Measurements from ENCODE around the gene MAOB.
"Not testable (repeated sequence)": the region's sequence is repeated elsewhere in the genome, so short reads cannot be mapped to it uniquely, and the experiment has no call there.

MAOB gene

DNA sequence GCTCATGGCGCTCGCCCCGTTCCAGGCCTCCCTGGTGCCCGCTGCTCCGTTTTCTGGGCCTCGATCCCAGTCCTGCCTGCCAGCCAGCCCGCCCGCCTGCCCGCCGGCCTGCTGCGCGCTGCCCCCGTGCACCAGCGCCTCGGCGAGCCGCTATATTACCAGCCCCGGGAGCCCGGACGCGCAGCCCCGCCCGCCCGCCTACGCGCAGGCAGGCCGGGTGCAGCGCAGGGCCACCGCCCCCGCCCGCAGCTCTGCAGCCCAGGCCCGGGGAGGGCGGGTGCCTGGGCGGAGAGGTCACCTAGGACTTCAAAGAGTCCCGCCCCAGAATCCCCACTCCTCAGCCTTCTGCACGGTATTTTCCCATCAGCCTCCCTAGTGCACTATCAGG, at the start of gene MAOB:
TSS of gene MAOB (minus strand) at position 157 of the 388 bp plus-strand sequence. CDS start at position 6, 151 bp downstream.
- no peak for DNase-seq (ENCODE audit: low read depth in 2 of 2, low spot score in 1 of 2)

DNA sequence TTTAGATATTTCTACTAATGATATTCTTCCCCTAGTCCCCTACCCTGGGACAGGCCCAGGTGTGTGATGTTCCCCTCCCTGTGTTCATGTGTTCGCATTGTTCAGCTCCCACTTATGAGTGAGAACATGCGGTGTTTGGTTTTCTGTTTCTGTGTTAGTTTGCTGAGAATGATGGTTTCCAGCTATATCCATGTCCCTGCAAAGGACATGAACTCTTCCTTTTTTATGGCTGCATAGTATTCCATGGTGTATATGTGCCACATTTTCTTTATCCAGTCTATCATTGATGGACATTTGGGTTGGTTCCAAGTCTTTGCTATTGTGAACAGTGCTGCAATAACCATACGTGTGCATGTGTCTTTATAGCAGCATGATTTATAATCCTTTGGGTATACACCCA, 39.8 kb upstream of the MAOB start:
- not testable (repeated sequence) for DNase-seq (ENCODE audit: low read depth in 2 of 2, low spot score in 1 of 2)

DNA sequence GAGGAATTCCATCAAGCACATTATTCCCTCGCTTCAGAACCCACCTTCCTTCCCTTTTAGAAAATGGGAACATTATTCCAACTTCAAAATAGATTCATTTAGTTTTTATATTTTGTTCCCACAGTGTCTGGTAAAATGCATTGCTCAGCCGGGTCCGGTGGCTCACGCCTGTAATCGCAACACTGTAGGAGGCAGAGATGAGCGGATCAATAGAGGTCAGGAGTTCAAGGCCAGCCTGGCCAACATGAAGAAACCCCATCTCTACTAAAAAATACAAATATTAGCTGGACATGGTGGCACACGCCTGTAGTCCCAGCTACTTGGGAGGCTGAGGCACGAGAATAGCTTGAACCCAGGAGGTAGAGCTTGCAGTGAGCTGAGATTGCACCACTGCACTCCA, 28.5 kb upstream of the MAOB start:
- DNase-seq (ENCODE audit: low read depth in 2 of 2, low spot score in 1 of 2), result not testable (repeated sequence)

DNA sequence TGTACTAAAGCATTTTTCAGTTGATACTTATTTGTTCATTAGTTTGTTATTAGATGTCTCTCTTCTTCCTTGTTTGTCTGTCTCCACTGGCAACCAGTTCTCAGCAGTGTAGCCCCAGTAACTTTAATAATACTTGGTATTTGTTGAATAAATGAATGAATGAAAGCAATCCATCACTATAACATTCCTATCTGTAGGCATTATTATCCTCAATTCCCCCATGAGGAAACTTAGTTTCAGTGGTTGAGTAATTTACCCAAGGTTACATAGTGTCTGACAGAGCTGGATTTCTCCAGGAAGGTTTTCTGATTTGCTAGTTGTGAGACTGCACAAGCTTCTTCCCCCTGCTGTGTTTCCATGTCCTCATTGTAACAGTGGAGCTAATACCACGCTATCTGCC, 27.8 kb upstream of the MAOB start:
- DNase-seq (ENCODE audit: low read depth in 2 of 2, low spot score in 1 of 2), result no peak

DNA sequence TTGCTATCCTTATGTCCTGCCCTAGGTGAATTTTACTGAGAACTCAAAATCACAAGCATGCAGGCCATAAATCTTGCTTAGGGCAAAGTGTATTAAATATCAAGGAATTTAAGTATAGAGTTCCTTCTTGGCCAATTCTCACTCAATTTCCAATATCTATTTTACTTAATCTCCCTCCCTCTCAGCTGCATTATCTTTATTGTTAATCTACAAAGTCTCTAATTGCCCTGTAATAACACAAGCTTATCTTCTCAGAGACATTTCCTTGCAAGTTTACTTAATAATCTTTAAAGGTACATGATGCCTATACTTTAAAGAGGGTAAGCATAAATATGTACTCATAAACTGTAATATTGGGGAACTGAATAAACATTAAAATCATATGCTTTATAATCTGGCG, 26.9 kb upstream of the MAOB start:
- no peak for DNase-seq (ENCODE audit: low read depth in 2 of 2, low spot score in 1 of 2)

DNA sequence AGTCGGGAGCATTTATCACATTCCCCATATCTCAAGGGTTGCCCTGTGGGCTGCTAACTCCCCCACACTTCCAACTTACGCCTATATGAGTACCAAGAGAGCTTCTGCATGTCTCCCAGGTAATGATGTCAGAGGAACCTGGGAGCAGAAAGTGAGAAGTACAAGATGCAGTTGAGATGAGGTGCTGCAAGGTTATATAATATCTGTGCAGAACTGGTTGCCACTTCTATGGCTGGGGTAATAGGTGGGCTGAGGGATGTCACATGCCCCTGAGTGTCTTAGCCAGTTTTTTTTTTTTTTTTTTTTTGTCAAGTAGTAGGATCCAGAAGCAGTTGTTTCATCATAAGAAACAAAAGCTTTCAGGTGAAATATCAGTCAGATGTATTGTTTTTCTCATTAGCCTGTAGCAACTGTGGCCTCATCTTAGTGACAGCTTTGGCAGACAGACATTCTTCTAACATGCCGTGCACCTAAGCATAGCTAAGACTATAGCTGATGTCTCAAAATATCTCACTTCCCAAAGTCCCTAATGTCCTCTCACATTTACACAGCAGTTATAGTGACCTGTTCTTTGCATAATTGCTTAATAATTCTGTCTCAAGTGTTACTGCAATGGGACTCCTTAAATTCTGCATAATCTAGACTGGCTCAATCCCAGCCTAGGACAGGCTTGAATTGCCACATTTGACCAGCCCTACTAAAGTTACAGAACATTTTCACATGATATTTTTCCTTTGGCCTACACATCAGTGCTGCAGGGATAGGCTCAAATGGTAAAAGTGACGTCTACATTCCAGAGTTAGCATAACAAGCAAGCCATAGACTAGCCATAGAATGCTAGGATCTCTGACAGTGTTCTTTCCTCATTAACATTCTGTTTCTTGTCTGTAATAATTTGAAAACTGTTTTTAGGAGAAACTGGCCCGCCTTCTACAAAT, 17.9 kb upstream of the MAOB start:
- DNase-seq (ENCODE audit: low read depth in 2 of 2, low spot score in 1 of 2), result no peak

DNA sequence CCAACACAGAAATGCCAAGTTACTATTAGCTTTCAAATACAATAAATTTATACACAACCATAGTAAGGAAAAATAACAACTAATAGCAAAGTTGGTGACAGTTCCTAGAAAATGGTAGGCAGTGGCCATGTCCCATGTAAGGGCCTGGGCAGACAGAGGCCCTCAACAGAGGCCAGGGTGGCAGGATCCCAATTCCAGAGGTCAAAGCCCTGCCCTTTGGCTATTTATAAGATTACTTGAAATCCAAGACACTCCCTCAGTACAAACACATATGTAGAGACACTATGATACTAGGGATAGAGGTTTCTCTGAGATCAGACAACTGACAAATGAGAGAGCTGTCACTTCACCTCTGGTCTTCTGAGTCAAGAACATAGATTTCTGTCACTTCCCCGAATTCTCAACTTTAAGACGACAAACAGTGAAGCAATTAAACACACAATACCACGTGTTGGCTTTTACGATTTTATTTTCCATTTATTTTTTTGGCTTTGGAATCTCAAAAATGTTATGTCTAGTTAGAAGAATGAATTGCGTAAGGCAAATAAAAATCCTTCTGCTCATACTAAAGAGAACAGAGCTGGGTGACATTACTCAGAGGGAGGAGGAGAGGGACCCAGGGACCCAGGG, 16.3 kb upstream of the MAOB start:
- DNase-seq (ENCODE audit: low read depth in 2 of 2, low spot score in 1 of 2), result no peak

DNA sequence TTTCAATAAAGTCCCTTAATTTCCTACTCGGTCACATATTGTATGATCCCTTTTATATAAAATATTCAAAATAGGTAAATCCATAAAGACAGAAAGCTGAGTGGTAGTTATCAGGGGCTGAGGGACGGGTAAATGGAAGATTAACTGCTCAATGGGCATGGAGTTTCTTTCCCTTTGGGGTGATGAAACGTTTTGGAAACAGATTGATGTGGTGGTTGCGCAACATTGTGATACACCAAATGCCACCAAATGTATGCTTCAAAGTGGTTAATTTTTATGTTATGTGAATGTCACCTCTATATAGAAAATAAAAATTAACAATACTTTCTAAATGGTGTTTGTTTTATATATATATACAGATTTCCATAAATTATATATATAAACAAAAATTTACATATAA, 15.0 kb upstream of the MAOB start:
- no peak for DNase-seq (ENCODE audit: low read depth in 2 of 2, low spot score in 1 of 2)

DNA sequence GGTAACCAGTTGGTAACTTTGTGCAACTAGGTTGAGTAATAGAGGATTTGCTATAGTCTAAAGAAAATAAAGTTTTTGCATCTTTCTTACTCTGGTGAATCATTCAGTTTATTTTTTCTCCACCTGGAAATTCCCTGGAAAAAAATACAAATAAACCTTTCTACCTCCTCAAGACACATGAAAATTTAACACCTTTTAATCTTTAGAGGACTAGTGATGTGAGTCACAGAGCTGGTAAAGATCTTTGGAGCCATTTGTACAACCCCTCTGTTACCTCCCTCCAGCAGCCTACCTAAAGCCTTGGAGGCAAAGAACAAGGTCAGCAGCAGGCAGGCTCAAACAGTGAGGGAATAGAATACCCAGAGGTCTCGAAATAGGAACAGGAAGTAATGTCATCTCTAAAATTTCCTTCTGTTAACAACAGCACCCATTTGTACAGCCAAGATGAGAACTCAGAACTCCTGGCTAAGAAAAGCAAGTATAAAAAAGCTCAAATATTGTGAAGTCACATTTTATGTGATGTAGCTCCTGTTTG, 10.2 kb upstream of the MAOB start:
- DNase-seq (ENCODE audit: low read depth in 2 of 2, low spot score in 1 of 2), result no peak

DNA sequence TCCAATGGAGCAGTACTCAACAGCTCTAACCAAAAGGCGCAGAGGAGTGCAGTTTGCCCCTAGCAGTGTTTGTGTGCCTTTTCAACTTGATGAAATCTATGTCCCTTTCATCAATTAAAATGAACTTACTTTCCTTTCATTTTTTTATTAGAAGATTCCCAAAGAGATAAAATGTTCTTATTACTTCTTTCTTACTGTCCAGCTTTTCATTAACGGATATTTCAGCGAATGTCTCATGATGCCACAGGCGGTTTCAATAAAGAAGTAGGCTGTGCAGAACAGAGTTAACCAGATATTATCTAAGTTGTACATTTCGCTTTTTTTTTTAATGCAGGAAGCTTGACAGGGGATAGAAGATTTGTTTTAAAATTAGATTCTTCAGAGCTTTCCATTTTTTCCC, 3.4 kb upstream of the MAOB start:
- no peak for DNase-seq (ENCODE audit: low read depth in 2 of 2, low spot score in 1 of 2)

DNA sequence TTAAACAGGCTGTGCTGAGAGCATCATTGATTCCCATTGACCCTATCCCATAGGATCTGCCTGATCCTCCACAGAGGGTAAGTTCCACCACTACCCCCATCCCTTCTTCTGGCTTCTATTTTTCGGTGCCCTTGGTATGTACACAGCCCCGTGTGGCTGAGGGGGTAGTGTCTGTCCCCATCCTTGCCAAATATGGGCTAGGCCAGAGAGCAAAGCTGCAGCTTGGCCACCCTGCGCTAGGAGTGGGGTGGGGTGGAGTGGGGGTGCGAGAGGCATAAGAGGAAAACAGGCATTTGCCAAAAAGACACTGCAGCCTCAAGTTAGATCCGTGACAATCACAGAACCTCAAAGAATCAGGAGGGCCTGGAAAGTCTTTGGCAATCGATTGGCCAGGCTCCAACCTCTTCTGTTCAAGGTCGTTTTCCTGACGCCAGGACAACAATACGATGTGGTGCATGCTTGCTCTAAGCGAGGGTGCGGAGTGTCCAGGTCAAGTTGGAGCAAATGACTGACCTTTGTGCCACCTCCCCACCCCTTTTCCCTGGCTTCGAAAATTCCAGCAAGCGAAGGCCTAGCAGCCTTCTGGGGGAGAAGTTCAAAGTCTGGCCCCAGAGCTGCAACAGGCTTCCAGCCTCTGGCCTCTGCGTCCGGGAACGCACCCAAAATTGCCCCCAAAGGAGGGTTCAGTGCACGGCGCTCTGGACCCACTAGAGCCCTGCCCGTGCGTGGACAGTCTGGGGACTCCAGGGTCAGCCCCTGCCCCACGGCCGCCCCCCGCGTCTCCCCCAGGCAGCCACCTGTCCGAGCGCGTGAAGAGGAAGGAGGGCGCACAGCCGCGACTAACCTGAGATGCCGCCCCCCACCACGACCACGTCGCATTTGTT, 598 bp downstream of the MAOB start:
- no peak for DNase-seq (ENCODE audit: low read depth in 2 of 2, low spot score in 1 of 2)

DNA sequence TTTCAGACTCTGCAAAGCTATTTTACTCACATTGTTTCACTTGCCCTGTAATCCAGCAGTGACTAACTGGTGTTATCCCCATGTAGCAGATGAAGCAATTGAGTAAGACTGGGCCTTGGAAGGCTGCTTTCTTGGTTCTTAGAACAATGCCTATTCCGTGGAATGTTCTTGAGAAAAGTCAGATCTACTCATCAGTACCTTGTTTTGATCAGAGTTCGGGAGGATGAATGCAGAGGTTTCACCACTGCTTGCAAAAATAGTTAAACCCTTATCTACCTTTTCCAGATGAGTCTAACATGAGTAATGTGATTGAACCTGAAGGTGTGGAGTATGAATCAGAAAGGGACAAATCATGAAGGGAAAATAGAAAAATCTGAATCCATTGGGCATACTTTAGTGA, 1.8 kb downstream of the MAOB start:
- no peak for DNase-seq (ENCODE audit: low read depth in 2 of 2, low spot score in 1 of 2)

DNA sequence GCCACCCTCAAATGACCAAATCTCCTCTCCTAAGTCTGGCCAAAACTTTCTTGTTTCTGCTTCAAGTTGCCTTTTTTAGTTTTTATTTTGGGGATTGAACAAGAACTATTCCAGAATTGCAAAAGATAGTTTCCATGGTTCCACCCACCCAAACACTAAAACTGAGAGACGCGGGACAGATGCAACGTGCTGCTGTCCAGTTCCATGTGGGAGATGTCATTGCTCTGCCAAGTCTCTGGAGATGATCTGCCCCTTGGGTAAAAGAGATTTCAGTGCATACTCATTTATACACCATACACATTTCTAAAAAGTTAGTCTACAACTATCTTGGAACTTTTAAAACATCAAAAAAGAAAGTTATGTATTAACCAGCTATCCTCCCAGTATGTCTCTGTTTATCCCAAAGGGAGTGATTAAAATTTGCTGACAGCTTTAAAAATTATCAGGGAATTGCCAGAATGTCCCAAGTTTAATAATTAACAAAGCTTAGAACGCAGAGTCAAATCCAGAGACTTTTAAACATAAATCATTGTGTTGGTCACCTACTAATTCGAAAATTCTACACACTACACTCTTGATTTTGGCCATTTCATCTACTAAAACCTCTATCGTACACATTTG, 3.2 kb downstream of the MAOB start:
- no peak for DNase-seq (ENCODE audit: low read depth in 2 of 2, low spot score in 1 of 2)

DNA sequence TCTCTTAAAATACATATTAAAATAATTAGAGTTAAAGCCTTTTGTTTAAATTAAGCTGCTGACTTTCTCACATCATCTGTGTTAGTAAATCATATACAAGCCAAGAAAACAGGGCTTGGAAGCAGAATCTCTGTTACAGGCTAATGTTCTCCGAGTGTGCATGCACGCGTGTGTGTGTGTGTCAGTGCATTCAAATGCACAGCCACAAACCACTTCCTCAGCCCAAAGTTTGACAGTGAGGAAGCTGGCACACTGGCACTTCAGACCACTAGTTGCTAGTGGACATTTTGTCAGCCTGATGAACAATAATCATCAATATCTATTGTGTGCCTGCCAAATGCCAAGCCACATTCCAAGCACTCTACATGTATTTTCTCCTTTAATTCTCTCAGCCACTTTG, 5.6 kb downstream of the MAOB start:
- no peak for DNase-seq (ENCODE audit: low read depth in 2 of 2, low spot score in 1 of 2)

DNA sequence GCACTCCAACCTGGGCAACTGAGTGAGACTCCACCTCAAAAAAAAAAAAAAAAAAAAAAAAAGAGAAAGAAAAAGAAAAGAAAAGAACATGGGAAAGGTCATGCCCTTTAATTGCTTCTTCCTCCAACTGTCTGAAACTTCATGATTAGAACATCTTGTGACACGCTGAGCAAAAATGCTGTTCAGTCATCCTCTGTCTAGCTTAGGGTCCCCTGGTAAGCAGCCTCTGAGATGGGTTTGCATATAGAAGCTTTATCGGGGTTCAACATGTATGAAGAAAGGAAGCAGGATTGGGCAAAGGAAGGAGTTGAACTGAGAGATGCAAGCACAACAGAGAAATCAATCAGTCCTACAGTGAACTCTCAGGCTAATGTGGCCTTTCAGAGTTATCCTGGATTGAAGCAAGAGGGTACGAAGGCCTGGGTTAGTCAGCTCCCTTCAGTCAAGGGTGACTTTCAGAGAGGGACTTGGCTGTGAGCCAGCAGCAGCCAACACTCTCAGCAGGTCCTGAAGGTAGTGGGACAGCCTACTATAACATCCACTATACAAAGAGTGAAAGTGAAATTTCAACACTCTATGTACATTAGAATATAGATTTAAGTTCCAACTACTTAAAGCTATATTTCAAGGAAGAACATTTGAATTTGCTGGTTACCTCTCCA, 11.4 kb downstream of the MAOB start:
- no peak for DNase-seq (ENCODE audit: low read depth in 2 of 2, low spot score in 1 of 2)

DNA sequence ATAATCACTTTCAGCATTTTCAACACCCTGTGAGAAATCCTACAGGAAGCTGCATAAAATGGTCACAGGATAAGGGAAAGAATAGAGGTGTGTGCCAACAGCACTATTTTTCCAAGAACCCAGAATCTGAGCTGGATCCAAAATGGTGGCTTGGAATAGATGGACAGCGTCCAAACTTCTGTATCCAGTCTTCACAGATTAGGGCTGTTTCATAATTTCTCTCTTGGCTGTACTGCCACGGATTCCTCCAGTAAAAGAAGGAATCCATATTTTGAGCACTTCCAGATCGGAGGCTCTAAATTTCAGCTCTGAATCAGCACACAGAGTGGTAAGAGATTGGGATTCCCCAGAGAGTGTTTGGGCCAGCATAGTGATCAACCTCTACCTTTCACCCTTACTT, 12.2 kb downstream of the MAOB start:
- DNase-seq (ENCODE audit: low read depth in 2 of 2, low spot score in 1 of 2), result no peak

DNA sequence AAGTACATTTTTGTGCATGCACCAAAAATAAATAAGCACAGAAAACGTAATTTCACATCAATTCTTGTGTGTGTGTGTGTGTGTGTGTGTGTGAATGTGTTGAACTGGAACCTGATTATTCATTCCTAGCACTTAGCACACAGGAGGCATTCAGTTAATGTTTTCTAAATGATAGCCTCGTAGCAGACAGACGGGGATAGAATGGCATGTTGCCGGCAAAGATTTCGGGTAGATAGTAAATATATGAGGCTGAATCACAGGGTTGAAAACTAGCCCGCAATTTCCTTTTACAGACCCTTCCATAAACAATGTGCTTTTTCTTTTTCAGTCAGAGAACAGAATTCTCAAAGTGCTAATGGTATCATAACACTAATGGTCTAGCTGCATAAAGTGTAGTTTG, 13.5 kb downstream of the MAOB start:
- no peak for DNase-seq (ENCODE audit: low read depth in 2 of 2, low spot score in 1 of 2)

DNA sequence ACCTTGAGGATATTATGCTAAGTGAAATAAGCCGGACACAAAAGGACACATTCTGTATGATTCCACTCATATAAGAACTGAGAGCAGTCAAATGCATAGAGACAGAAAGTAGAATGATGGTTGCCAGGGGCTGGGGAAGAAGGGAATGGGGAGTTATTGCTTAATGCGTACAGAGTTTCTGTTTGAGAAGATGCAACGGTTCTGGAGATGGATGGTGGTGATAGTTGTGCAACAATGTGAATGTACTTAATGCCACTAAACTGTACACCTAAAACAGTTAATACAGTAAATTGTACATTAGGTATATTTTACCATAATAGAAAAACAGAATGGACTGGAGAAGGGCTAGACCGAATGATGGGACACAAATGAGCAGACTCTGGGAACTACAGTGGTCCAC, 15.8 kb downstream of the MAOB start:
- DNase-seq (ENCODE audit: low read depth in 2 of 2, low spot score in 1 of 2), result no peak

DNA sequence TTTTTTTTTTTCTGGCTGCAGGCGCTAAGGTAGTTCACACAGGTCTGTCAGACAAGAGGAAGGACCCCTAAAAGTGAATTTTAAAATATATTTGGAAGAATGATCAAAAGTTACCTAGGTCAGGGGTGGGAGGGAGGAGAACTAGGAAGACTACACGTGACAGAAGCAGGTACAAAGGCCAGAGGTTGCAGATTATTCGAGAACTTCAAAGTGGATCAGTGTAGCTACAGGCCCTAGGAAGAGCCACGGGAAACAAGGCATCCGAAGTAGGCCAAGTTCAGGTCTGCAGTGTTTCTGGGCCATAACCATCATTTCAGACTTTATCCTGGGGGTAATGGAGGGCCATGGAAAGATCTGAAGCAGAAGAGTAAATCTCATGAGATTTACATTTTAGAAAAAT, 16.5 kb downstream of the MAOB start:
- DNase-seq (ENCODE audit: low read depth in 2 of 2, low spot score in 1 of 2), result no peak

DNA sequence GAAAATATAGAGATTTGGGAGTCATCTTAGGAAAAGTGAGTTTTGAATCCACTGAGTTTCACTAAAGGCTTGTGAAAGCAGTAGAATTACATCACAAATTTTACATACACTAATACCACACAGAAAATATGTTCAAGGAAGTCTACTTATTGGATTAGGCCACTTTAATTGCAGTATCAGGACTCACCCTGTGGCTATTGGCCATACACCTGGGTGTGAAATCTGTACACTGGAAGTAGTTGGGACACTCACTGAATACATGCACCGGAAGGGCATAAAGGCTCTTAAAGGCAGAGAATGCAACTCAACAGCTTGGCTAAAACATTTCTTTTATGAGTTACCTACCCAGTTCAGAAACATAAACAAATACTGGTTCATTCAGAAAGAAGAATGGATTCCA, 19.8 kb downstream of the MAOB start:
- DNase-seq (ENCODE audit: low read depth in 2 of 2, low spot score in 1 of 2), result no peak
